ENCODE measurements around the gene MAP3K13. TPM values are rescaled to one million over a fixed set of nuclear protein-coding genes. Genes with fewer than 3 reads are reported as not detected.
"Not testable (repeated sequence)": the region's sequence is repeated elsewhere in the genome, so short reads cannot be mapped to it uniquely, and the experiment has no call there.

The MAP3K13 gene
- total RNA-seq, 1 donor from 2014 or later, result 21.6 TPM

GRCh38 chr3:185382154-185382553 lies 19.2 kb downstream of the MAP3K13 start:
- Histone ChIP-seq H3K27me3 (ENCODE audit: insufficient read depth, low read length) (no peaks in the 10 kb centered on the region), H3K4me3 (ENCODE audit: insufficient read depth, low read depth, low read length) (no peak overlapping the region), H3K4me2 (ENCODE audit: low read length) (no peak overlapping the region), H2AFZ (ENCODE audit: low read depth, low read length) (no peak overlapping the region), H3K9ac (ENCODE audit: low read length) (no peak overlapping the region), H3K36me3 (ENCODE audit: insufficient read depth, low read length) (no peaks in the 10 kb centered on the region), H3K27ac (ENCODE audit: low read depth, low read length) (no peak overlapping the region), H3K9me3 (ENCODE audit: insufficient read depth, low read depth, low read length) (no peaks in the 10 kb centered on the region), H3K4me1 (ENCODE audit: insufficient read depth, low read length) (no peaks in the 10 kb centered on the region), H4K20me1 (ENCODE audit: insufficient read depth, low read length) (no peaks in the 10 kb centered on the region), H3K79me2 (ENCODE audit: insufficient read depth, low read length) (no peaks in the 10 kb centered on the region)
- Mint-ChIP-seq H3K4me3 (ENCODE audit: unreplicated experiment) (no peak overlapping the region), H3K27ac (ENCODE audit: unreplicated experiment) (no peak overlapping the region), H3K9me3 (ENCODE audit: unreplicated experiment) (peaks cover 6% of the 10 kb centered on the region), H3K27me3 (ENCODE audit: low read depth, unreplicated experiment) (no peaks in the 10 kb centered on the region), H3K36me3 (ENCODE audit: low read depth, unreplicated experiment) (no peaks in the 10 kb centered on the region), H3K4me1 (ENCODE audit: low read depth, unreplicated experiment) (peaks cover 4% of the 10 kb centered on the region)
- no peak for FAIRE-seq
- TF ChIP-seq EZH2 (IDR thresholded peaks at IDR 0.05; ENCODE audit: insufficient read depth, low read length) (no peak), CTCF (IDR thresholded peaks at IDR 0.05; ENCODE audit: insufficient read depth, low read depth, low read length) (no peak)
- DNase-seq (ENCODE audit: low read depth), result no peak

- not testable (repeated sequence) for H3K4me3 ChIP-seq (ENCODE audit: insufficient read depth, low read depth, low read length); H3K4me1 ChIP-seq (ENCODE audit: insufficient read depth, low read length); H3K27me3 ChIP-seq (ENCODE audit: insufficient read depth, low read length); H3K27ac Mint-ChIP-seq (ENCODE audit: unreplicated experiment); H3K27ac ChIP-seq (ENCODE audit: low read depth, low read length); H3K9me3 Mint-ChIP-seq (ENCODE audit: unreplicated experiment); H2AFZ ChIP-seq (ENCODE audit: low read depth, low read length); H3K79me2 ChIP-seq (ENCODE audit: insufficient read depth, low read length); H3K9ac ChIP-seq (ENCODE audit: low read length); H3K4me2 ChIP-seq (ENCODE audit: low read length); FAIRE-seq; DNase-seq (ENCODE audit: low read depth); H3K36me3 ChIP-seq (ENCODE audit: insufficient read depth, low read length); H3K36me3 Mint-ChIP-seq (ENCODE audit: low read depth, unreplicated experiment); H4K20me1 ChIP-seq (ENCODE audit: insufficient read depth, low read length); H3K9me3 ChIP-seq (ENCODE audit: insufficient read depth, low read depth, low read length); H3K27me3 Mint-ChIP-seq (ENCODE audit: low read depth, unreplicated experiment); H3K4me1 Mint-ChIP-seq (ENCODE audit: low read depth, unreplicated experiment); H3K4me3 Mint-ChIP-seq (ENCODE audit: unreplicated experiment)
Measured at GRCh38 chr3:185386515-185386914, 23.6 kb downstream of the MAP3K13 start.

- no peaks in the 10 kb centered on the region for H3K4me1 Mint-ChIP-seq (ENCODE audit: low read depth, unreplicated experiment)
- no peaks in the 10 kb centered on the region for H3K9me3 ChIP-seq (ENCODE audit: insufficient read depth, low read depth, low read length)
Measured at GRCh38 chr3:185387646-185388045, 24.7 kb downstream of the MAP3K13 start.

More at GRCh38 chr3:185387646-185388045, 24.7 kb downstream of the MAP3K13 start:
- DNase-seq (ENCODE audit: low read depth) (no peak), FAIRE-seq (no peak)
- Histone ChIP-seq H3K27ac (ENCODE audit: low read depth, low read length) (no peak overlapping the region), H3K4me1 (ENCODE audit: insufficient read depth, low read length) (no peaks in the 10 kb centered on the region), H3K4me3 (ENCODE audit: insufficient read depth, low read depth, low read length) (no peak overlapping the region), H3K27me3 (ENCODE audit: insufficient read depth, low read length) (no peaks in the 10 kb centered on the region), H2AFZ (ENCODE audit: low read depth, low read length) (no peak overlapping the region), H3K4me2 (ENCODE audit: low read length) (no peak overlapping the region), H3K9ac (ENCODE audit: low read length) (no peak overlapping the region), H3K36me3 (ENCODE audit: insufficient read depth, low read length) (no peaks in the 10 kb centered on the region), H3K79me2 (ENCODE audit: insufficient read depth, low read length) (no peaks in the 10 kb centered on the region), H4K20me1 (ENCODE audit: insufficient read depth, low read length) (no peaks in the 10 kb centered on the region)
- Mint-ChIP-seq H3K27me3 (ENCODE audit: low read depth, unreplicated experiment) (no peaks in the 10 kb centered on the region), H3K4me3 (ENCODE audit: unreplicated experiment) (no peak overlapping the region), H3K9me3 (ENCODE audit: unreplicated experiment) (peaks cover 1% of the 10 kb centered on the region), H3K36me3 (ENCODE audit: low read depth, unreplicated experiment) (peaks cover 2% of the 10 kb centered on the region), H3K27ac (ENCODE audit: unreplicated experiment) (no peak overlapping the region)
- no peak for TF ChIP-seq CTCF (IDR thresholded peaks at IDR 0.05; ENCODE audit: insufficient read depth, low read depth, low read length)
- TF ChIP-seq EZH2 (IDR thresholded peaks at IDR 0.05; ENCODE audit: insufficient read depth, low read length), result no peak

All from astrocyte (in vitro differentiated cells and primary cell).